Activated CD4-positive, alpha-beta T cell treated with anti-CD3 and anti-CD28 coated beads, Interleukin-2, Interleukin-4, amounts not matched to agents 100 ng/mL and 50 ng/mL, durations not matched to agents 16 hours and 8 hours (primary cell): ENCODE results near the gene TXNRD2.
A peak's percentile ranks its signal among the peaks of the same experiment; 100 is the strongest.

Source experiments
- DNase-seq: peaks from one replicate; pipeline ENCODE4 v3.0.0-alpha.2; 2020; ENCODE audit warnings: low spot score

Gene TXNRD2

GRCh38 chr22:19862619-19863246 is 78.9 kb downstream of the TXNRD2 start:
- DNase-seq, result no peak

GRCh38 chr22:19859861-19860510 is 81.6 kb downstream of the TXNRD2 start:
- no peak for DNase-seq

GRCh38 chr22:19857382-19857781 is 84.2 kb downstream of the TXNRD2 start:
- no peak for DNase-seq

DNA sequence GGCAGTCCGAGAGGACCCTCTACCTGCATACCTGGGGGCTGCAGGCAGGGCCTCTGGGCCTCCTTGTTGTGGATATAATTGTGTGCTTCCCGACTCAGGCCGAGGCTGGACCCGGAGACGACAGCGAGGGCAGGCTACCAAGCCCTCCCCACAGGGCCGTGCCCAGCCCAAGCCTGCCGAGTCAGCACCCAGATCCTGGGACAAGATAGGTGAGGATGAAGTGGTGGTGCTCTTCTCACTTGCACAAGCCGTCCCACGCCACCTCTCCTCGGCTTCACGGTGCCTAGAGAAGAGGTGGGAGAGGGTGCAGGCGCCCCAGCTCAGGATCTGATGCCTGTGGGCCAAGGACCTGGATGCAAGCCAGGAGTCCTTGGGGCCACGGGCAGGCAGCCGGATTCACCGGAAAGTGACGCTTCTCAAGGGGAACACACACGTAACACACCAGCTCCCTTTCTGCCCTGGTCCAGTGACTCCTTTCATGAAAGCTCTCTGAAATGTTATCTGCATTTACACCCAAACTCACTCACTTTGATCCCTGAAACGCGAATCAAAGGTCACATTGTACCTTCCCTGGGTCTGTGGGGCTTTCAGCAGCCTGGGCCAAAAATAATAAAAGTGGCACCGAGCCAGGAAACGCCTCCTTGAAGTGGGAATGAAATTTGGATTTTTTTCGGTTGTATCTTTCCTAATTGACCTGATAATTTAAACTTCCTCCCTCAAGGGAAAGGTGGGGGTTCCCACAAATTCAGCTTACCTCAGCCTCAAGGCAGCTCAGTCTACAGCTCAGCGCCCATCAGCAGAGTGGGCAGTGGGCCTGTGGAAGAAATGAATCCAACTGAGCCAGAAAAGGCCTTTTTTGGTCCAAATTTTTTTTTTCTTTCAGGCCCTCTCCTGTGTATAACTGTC is 85.9 kb downstream of the TXNRD2 start:
- peak; percentile 69 for DNase-seq

- peak; percentile 97 for DNase-seq
Measured at GRCh38 chr22:19854778-19855503, 86.7 kb downstream of the TXNRD2 start, which contains the start of the genes GNB1L and RTL10. GNB1L (minus strand) TSS chr22:19854874; CDS start chr22:19821355, 33,519 bp downstream. RTL10 (minus strand) TSS chr22:19854874; CDS start chr22:19852261, 2,613 bp downstream.

DNA sequence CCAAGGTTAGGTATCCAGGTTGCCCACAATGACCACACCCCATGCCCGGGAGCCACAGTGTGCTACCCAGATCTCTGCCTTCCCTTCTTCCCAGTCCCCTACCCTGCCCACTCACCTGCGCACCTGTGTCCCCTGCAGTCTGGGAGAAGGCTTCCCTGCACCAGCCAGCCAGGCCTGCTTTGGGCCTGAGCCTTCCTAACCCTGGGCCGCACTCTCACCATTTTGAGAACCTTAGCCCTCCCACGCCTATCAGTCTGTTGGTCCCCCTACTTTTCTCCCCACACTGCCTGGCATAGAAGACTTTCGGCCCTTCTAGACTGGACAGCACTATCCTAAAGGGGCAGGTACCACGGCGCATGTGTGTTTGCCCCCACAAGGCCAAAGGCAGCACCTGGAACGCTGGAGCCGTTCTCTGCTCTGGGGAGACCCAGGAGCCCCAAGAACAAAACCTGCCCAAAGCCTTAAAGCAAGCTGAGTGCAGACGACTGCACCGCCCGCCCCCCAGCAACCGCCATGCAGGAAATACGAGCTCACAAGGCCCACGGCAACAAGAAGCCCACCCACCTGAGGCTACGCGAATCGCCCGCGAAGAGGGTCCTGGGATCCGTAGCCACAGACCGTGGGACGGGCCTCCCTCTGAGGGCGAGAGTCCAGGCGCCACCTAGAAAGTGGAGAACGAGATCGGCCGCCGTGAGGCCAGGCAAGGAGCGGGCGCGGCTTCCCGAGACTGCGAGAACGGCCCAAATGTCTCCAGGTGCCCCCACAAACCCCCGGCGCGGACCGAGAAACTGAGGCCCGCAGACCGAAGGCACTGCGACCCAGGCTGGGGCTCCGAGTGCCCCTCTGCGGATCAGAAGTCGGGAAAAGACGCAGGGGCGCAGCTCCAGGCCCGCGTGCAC is 87.5 kb downstream of the TXNRD2 start:
- no peak for DNase-seq

DNA sequence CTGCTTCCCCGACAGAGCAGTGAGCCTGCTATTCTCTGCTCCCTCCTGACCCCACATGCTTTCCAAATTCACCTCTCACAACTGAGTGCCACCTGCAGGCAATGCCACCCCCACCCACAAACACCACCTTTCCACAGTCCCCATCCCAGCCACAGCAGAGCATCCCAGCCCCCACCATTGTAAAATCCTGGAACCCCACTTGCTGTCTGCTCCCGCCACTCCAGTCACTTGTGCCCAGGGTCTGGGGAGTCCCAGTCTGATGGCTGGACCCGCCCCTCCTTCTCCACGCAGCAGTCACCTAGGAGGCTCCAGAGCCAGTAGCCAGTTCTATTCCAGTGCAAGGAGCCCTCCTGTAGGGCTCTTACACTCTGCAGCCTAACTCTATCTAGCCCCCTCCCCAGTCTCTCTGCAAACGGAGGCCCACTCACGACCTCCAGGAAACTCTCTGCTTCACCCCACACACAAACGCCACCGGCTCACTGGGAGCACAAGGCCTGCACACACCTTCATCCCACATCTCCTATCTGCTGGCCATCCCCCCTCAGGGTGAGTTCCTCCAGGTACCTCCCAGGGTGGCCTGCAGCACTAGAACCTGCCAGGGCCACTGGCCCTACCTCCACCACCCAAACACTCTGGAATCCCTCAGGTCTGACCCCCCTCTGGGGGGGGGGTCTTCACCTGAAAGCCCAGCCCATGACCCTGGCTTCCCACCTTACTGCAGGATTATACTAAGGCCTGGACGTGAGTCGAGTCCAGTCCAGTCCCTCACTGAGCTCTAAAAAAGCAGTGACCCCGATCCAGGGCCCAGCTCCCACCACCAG is 88.3 kb downstream of the TXNRD2 start:
- DNase-seq, result no peak

GRCh38 chr22:19852177-19852781 is 89.3 kb downstream of the TXNRD2 start:
- DNase-seq, result no peak

GRCh38 chr22:19851291-19852176 is 90.1 kb downstream of the TXNRD2 start:
- DNase-seq, result no peak

GRCh38 chr22:19850763-19851109 is 90.9 kb downstream of the TXNRD2 start:
- DNase-seq, result no peak

GRCh38 chr22:19849835-19850762 is 91.5 kb downstream of the TXNRD2 start:
- DNase-seq, result no peak

DNA sequence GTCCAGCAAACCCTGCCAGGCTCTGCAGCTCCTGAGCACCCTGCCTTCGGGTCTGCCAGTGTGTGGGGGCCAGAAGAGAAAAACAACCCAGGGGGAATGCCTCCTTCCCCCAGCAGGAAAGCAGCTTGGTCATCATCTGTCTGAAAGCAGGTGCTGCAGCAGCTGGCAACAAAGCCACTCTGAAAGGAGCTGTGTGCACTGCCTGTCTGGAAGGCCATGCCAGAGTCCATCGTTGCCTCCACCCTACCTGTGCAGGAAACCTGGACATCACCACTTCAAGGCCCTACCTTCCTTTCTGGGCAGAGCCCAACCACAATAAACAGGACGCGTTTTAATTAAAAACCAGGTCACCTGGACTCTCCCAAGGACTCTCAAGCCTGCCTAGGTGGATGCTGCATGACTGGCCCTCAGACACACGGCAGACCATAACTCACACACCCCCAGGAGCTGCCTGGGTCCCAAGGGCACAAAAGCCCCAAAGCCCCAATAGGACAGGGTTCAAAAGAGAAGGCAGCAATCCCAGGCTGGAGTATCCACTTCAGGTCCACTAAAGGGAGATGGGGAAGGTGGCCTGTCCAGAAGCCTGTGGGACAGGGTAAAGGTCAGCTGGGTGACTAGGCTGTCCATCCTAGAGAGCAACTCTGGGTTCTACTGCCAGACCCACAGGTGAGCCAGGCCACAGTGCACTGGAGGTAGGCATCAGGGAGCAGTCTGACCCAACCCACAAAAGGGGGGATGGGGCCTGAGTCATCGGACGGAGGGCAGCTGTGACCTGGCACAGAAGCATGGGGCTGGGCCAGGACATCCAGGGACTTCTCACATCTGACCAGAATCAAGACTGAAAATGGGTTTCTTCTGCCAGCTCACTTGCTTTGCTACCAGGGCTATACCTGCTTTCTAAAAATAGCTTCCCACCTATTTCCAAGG is 93.1 kb downstream of the TXNRD2 start:
- DNase-seq, result no peak

DNA sequence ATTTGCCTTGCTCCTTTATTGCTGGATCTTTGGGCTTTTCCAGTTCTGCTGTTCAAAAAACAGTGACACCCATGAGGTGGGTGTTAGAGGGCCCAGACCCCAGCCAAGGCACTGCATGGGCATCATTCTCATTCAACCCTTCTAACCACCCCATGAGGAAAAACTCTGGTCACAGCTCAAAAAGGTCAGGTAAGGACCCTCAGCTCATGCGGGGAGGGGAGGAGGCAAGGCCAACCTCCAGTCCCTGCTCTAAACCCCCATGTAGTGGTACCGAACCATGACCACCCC is 94.3 kb downstream of the TXNRD2 start:
- DNase-seq, result no peak

DNA sequence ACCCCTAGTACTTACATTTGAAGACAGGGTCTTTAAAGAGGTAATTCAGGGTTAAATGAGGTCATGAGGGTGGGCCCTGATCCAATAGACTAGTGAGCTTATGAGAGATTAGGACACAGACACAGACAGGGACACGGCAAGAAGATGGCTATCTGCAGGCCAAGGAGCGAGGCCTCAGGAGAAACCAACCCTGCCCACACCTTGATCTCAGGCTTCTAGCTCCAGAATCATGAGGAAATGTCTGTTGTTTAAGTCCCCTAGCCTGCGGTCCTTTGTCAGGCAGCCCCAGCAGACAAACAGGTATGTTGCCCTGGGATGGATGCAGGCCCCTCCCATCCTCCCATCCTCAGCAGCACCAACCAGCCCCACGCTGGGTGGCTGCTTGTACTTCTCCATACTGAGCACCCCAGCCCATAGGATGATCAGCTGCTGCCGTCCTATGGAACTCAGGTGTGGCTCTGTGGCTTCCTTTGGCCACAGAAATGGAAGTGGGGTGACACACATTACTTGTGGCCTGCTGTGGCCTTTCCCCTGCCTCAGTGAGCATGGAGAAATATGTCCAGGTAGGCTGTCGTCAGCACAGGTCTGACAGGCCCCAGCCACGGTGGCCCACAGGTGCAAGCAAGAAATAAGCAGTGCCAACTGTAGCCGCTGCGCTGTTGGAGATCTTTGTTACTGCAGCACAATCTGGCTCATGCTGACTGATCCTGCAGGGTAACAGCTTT is 94.8 kb downstream of the TXNRD2 start:
- DNase-seq, result no peak

- DNase-seq, result no peak
Measured at GRCh38 chr22:19845054-19845722, 96.4 kb downstream of the TXNRD2 start.
